K562 (cell line): ENCODE data around the gene BBC3. TPM values are rescaled to one million over a fixed set of nuclear protein-coding genes. Genes with fewer than 3 reads are reported as not detected.
A peak's percentile ranks its signal among the peaks of the same experiment; 100 is the strongest.

Experiments
- ATAC-seq: fragments of 200-7000 bp; cut with Tn5 transposase; 3 replicates; pipeline ENCODE4 v1.9.1; 2020; ENCODE audit warnings: moderate library complexity
- BruUV-seq: library from RNA; stranded (reverse); fragments of 400-500 nt; replicated peaks from 2 replicates; lab custom pipeline; 2021; lab: Mats Ljungman, UMichigan
- CTCF ChIA-PET: fragments of 300-600 bp; formaldehyde crosslinking; extraction: SDS; loops from one replicate; lab custom pipeline; 2021; ENCODE audit warnings: low intra/inter-chr PET ratio; lab: Yijun Ruan, JAX
- POLR2A ChIA-PET: fragments of 300-600, 350-650 bp; sonication (Branson Sonifier 250); formaldehyde crosslinking; extraction: SDS; loops from one replicate; lab custom pipeline; 2021; ENCODE audit warnings: antibody characterized with exemption, inconsistent platforms; lab: Yijun Ruan, JAX
- DNase-seq, 4 experiments: peaks; one replicate each; pipeline versions ENCODE4 v3.0.0 to v3.0.0-alpha.2; 2011 to 2018; ENCODE audit warnings: low spot score in 3 of 4, mixed read lengths in 3 of 4; ENCODE audit errors: extremely low read depth in 1 of 4
- FAIRE-seq: peaks from 2 replicates; lab custom pipeline; 2011; peaks lifted over from hg19 to GRCh38; lab: Jason Lieb, UNC
- H2AFZ ChIP-seq: 2 replicates; pipeline ENCODE4 v1.6.0; 2011; ENCODE audit warnings: low read depth, low read length, control low read depth, inconsistent platforms
- H3K27ac ChIP-seq: fragments of 200-600 bp; 3 replicates; pipeline ENCODE4 v1.8.0; 2011; ENCODE audit warnings: low read depth, mild to moderate bottlenecking, control low read depth, inconsistent platforms, low read length, moderate library complexity, mixed read lengths; ENCODE audit errors: extremely low read depth
- H3K27me3 ChIP-seq, 2 experiments: fragments of 300-600 bp in 1 of 2; 2 replicates in 1 of 2; 3 replicates in 1 of 2; pipeline versions ENCODE4 v1.6.0 to v1.8.0; 2011; ENCODE audit warnings: inconsistent platforms in 2 of 2, low read length in 2 of 2, mild to moderate bottlenecking in 1 of 2, mixed read lengths in 1 of 2, moderate library complexity in 1 of 2; ENCODE audit not compliant: control insufficient read depth in 2 of 2, insufficient read depth in 2 of 2
- H3K36me3 ChIP-seq: fragments of 300-600 bp; 3 replicates; pipeline ENCODE4 v1.8.0; 2011; ENCODE audit warnings: mild to moderate bottlenecking, low read length, inconsistent platforms; ENCODE audit not compliant: control insufficient read depth, insufficient read depth
- H3K4me1 ChIP-seq, 2 experiments: fragments of 200-600 bp in 1 of 2; replicated peaks in 1 of 2; 2 replicates in 1 of 2; 3 replicates in 1 of 2; pipeline versions ENCODE4 v1.5.1 to v1.8.0; 2011; ENCODE audit warnings: inconsistent platforms in 2 of 2, low read length in 2 of 2, mild to moderate bottlenecking in 1 of 2, mixed read lengths in 1 of 2, moderate library complexity in 1 of 2; ENCODE audit not compliant: control insufficient read depth in 2 of 2, insufficient read depth in 2 of 2
- H3K4me2 ChIP-seq: 2 replicates; pipeline ENCODE4 v1.6.1; 2011; ENCODE audit warnings: low read length, control low read depth, inconsistent platforms, mixed read lengths; ENCODE audit not compliant: insufficient read depth
- H3K4me3 ChIP-seq: fragments of 200-600 bp; sonication (generic), shearing (Covaris generic); 2 replicates; pipeline ENCODE4 v1.5.1; 2016; ENCODE audit warnings: control low read depth, inconsistent platforms
- H3K79me2 ChIP-seq: fragments of 200-600 bp; 3 replicates; pipeline ENCODE4 v1.8.0; 2011; ENCODE audit warnings: low read length, inconsistent platforms; ENCODE audit not compliant: control insufficient read depth, insufficient read depth
- H3K9ac ChIP-seq, 2 experiments: 2 replicates each; pipeline versions ENCODE4 v1.6.0 to v1.6.1; 2011; ENCODE audit warnings: low read depth in 2 of 2, low read length in 2 of 2, control low read depth in 1 of 2, inconsistent platforms in 1 of 2, mild to moderate bottlenecking in 1 of 2, mixed read lengths in 1 of 2; ENCODE audit not compliant: insufficient read depth in 1 of 2
- H3K9me1 ChIP-seq: one replicate; pipeline ENCODE4 v1.6.0; 2011; ENCODE audit warnings: inconsistent platforms, mild to moderate bottlenecking, low read length, moderate library complexity; ENCODE audit not compliant: control insufficient read depth, insufficient read depth
- H3K9me3 ChIP-seq: replicated peaks from 2 replicates; pipeline ENCODE4 v1.5.1; 2011; ENCODE audit warnings: low read depth, low read length, inconsistent platforms; ENCODE audit not compliant: control insufficient read depth, insufficient read depth
- H4K20me1 ChIP-seq: replicated peaks from 2 replicates; pipeline ENCODE4 v1.6.1; 2011; ENCODE audit warnings: low read length, inconsistent platforms, mixed read lengths; ENCODE audit not compliant: control insufficient read depth, insufficient read depth
- ARID1B ChIP-seq: fragments of 450-650 bp; IDR thresholded peaks from 2 replicates; pipeline ENCODE4 v1.6.1; 2016; ENCODE audit warnings: antibody characterized with exemption, mild to moderate bottlenecking, inconsistent platforms
- ATF3 ChIP-seq, 2 experiments: fragments of 450-650 bp in 1 of 2; sonication (generic) in 1 of 2; formaldehyde crosslinking in 1 of 2; IDR thresholded peaks in 1 of 2; conservative IDR thresholded peaks in 1 of 2; 2 replicates each; pipeline versions ENCODE4 v1.6.1 to v1.8.1; 2016 to 2023; ENCODE audit warnings: mild to moderate bottlenecking in 2 of 2, moderate library complexity in 2 of 2, inconsistent platforms in 1 of 2, missing genetic modification reagents in 1 of 2
- CBFB ChIP-seq: sonication (generic); formaldehyde crosslinking; IDR thresholded peaks from 2 replicates; pipeline ENCODE4 v1.4.0; 2020; ENCODE audit warnings: mild to moderate bottlenecking, missing genetic modification reagents
- CEBPG ChIP-seq, 3 experiments: fragments of 200-800 bp in 1 of 3; sonication (Bioruptor generic) in 1 of 3; sonication (generic) in 1 of 3; formaldehyde crosslinking in 1 of 3; IDR thresholded peaks in 2 of 3; conservative IDR thresholded peaks in 1 of 3; 2 replicates each; pipeline versions ENCODE4 v1.6.1 to v1.8.0; 2016 to 2022; ENCODE audit warnings: missing compliant biosample characterization in 2 of 3, missing genetic modification characterization in 2 of 3, mild to moderate bottlenecking in 1 of 3, missing genetic modification reagents in 1 of 3
- CEBPZ ChIP-seq: fragments of 150-350 bp; IDR thresholded peaks from 2 replicates; pipeline ENCODE4 v1.6.1; 2014; ENCODE audit warnings: low read depth, mild to moderate bottlenecking, low read length, borderline replicate concordance
- FOSL1 ChIP-seq: fragments of 200-800 bp; sonication (Bioruptor generic); conservative IDR thresholded peaks from 2 replicates; pipeline ENCODE4 v1.6.1; 2016; ENCODE audit warnings: missing genetic modification characterization, missing compliant biosample characterization
- JUN ChIP-seq, 2 experiments: sonication (generic) in 1 of 2; formaldehyde crosslinking in 1 of 2; IDR thresholded peaks; 2 replicates each; pipeline versions ENCODE4 v1.6.1 to v1.8.0; 2012 to 2022; ENCODE audit warnings: borderline replicate concordance in 2 of 2, mild to moderate bottlenecking in 2 of 2, improper control_type of control experiment in 1 of 2, low read depth in 1 of 2, low read length in 1 of 2, missing genetic modification reagents in 1 of 2
- KAT2B ChIP-seq: IDR thresholded peaks from one replicate; pipeline ENCODE4 v1.6.1; 2012; ENCODE audit warnings: low read depth, mild to moderate bottlenecking, control low read depth, inconsistent platforms, low read length, moderate library complexity
- MEF2D ChIP-seq: conservative IDR thresholded peaks from 2 replicates; pipeline ENCODE4 v1.6.1; 2016; ENCODE audit warnings: low read depth, missing genetic modification characterization, missing compliant biosample characterization
- TAF9B ChIP-seq: fragments of 450-650 bp; IDR thresholded peaks from 2 replicates; pipeline ENCODE4 v1.6.1; 2018; ENCODE audit warnings: mild to moderate bottlenecking; ENCODE audit not compliant: partially characterized antibody
- ZBTB9 ChIP-seq: fragments of 450-650 bp; formaldehyde crosslinking; IDR thresholded peaks from 2 replicates; pipeline ENCODE4 v1.4.0; 2020; ENCODE audit warnings: mild to moderate bottlenecking, moderate library complexity
- ZNF668 ChIP-seq: fragments of 250-450 bp; sonication (Bioruptor Pico); IDR thresholded peaks from 2 replicates; pipeline ENCODE4 v1.8.0; 2022; ENCODE audit warnings: mild to moderate bottlenecking, inconsistent platforms
- WGBS: fragments of 100-300 bp; shearing (Covaris generic); methylation state at CpG from one replicate; pipeline ENCODE4 v1.1.6; 2016; ENCODE audit warnings: low coverage, mixed read lengths; ENCODE audit not compliant: insufficient coverage; ENCODE audit errors: missing lambda C conversion rate; 5-methylcytosine and 5-hydroxymethylcytosine counted together
- in situ Hi-C: fragments of 300-500 bp; cut with MboI; formaldehyde crosslinking; loops from 4 replicates; pipeline ENCODE4 v1.15.0; 2018; ENCODE audit warnings: inconsistent platforms, mixed read lengths
- intact Hi-C: fragments of 100-400 bp; cut with micrococcal nuclease; formaldehyde crosslinking; loops from 2 replicates; pipeline ENCODE4 v1.14.2; 2022
- polyA plus RNA-seq, 8 experiments: library from polyadenylated mRNA; depleted of rRNA in 4 of 8; stranded (reverse) in 5 of 8; unstranded in 3 of 8; fragments of >200 nt; fragmentation: Nextera tagmentation in 2 of 8; fragmentation: Illumina TruSeq in 1 of 8; extraction: Ambion mirVana in 2 of 8; extraction: Trizol in 1 of 8; gene quantifications; 2 replicates each; pipeline versions ENCODE4 v1.2.1 to v1.2.3, GENCODE V29; 2011 to 2014; ENCODE audit warnings: inconsistent platforms in 1 of 8, missing spikeins in 1 of 8
- total RNA-seq, 7 experiments: library from RNA; depleted of rRNA in 6 of 7; stranded (reverse); fragments of >200 nt in 6 of 7; fragmentation: Illumina TruSeq in 2 of 7; extraction: Trizol in 2 of 7; gene quantifications; 2 replicates each; pipeline versions ENCODE4 v1.2.1 to v1.2.3, GENCODE V29; 2011 to 2021; ENCODE audit warnings: low replicate concordance in 1 of 7

The BBC3 gene
- total and polyA plus RNA-seq, 9 of the 15 experiments (the other 6 are each of a cell fraction or from before 2014, with no cell fraction given): 0.15 to 30.7 (median 4.8) TPM

DNA sequence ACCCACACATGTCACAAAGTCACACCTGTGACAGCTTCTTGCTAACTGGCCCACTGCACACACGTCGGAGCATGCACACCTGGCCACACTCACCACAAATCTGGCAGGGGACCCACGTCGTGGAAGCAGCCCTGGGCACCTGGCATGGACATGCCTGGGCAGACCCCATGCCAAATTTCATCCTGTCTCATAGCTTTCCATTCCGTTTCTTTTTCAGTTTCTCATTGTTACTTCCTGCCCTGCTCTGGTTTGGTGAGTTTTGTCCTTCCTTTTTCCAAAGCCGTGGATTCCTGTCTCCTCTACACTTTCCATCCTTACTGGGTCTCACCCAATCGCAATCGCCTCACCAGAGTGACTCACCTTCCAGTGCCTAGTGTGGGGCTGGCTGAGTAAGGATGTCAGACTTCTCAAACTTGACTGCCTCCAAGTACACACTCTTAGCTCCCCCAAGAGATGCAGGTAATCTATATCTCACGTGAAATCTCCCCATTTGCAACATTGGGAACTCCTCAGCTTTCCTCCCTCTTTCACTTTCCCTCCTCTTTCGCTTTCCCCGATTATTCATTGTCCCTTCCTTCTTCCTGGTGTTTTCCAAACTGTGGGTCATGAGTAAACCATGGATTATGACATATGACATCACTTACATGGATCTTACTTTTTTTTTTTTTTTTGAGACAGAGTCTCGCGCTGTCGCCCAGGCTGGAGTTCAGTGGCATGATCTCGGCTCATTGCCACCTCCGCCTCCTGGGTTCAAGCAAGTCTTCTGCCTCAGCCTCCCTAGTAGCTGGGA, 1.6 kb upstream of the BBC3 start:
- H3K27ac ChIP-seq: no peak overlapping the region
- 46% methylated on average over 16 of the region's 16 CpGs for WGBS
- no peaks in the 10 kb centered on the region for H3K9me1 ChIP-seq
- no peak overlapping the region for H3K4me3 ChIP-seq
- ChIA-PET POLR2A (interaction anchor here (0.7 to 2.9 kb wide), 5 partner anchors 10 to 1186 kb away, joined by 3 to 12 read pairs (median 5); partner anchors contain the start of gene INAFM1), CTCF (interaction anchor here (0.7 kb wide), 1 partner anchor 12 kb away, joined by 3 read pairs; no protein-coding TSS in a partner anchor)
- no TSS peak for BruUV-seq
- peaks cover 20 to 54% of the 10 kb centered on the region in 2 experiments for H3K4me1 ChIP-seq
- H2AFZ ChIP-seq: 0 out of 2 replicates have a peak overlapping the region, but pooled peaks have one; percentile 36
- no peaks in the 10 kb centered on the region for H3K36me3 ChIP-seq
- H3K9me3 ChIP-seq: no peaks in the 10 kb centered on the region
- intact Hi-C loops (no loop called here), in situ Hi-C loops (no loop called here)
- H4K20me1 ChIP-seq: peaks cover 17% of the 10 kb centered on the region; the same call in 1 of the 2 replicates
- H3K27me3 ChIP-seq: no peaks in the 10 kb centered on the region; a peak in 1 of 5 replicates
- FAIRE-seq: no peak
- DNase-seq: peak in 1 of 4 experiments; percentile 6
- no peak for ATAC-seq
- H3K9ac ChIP-seq: peak overlapping the region in 1 of 2 experiments; percentile 82; a peak in 2 of 4 replicates
- H3K4me2 ChIP-seq: peak overlapping the region; percentile 14; the same call in 1 of the 2 replicates
- peaks cover 30% of the 10 kb centered on the region for H3K79me2 ChIP-seq
- TF ChIP-seq CEBPZ: no peak
- TF ChIP-seq ARID1B: peak; percentile 40
- TF ChIP-seq JUN (IDR thresholded peaks at IDR 0.05; ENCODE audit: borderline replicate concordance, low read depth, low read length): peak; percentile 40; the same call in 1 of the 2 replicates
- TF ChIP-seq JUN (CRISPR knock-in tag; IDR thresholded peaks at IDR 0.05; ENCODE audit: borderline replicate concordance): no peak
- no peak for TF ChIP-seq ZNF668 (CRISPR knock-in tag)
- no peak for TF ChIP-seq MEF2D
- TF ChIP-seq KAT2B: no peak
- peak; percentile 82 for TF ChIP-seq ATF3 (IDR thresholded peaks at IDR 0.05)
- no peak for TF ChIP-seq ATF3 (CRISPR knock-in tag; conservative IDR thresholded peaks at IDR 0.05)
- no peak for TF ChIP-seq TAF9B
- TF ChIP-seq CEBPG (CRISPR knock-in tag; IDR thresholded peaks at IDR 0.05): no peak
- TF ChIP-seq CEBPG (tag; conservative IDR thresholded peaks at IDR 0.05 in 1 of 2, IDR thresholded peaks at IDR 0.05 in 1 of 2): 0 out of 4 replicates have a peak, but pooled peaks of 1 of the 2 experiments have one; percentile 9
- TF ChIP-seq ZBTB9 (CRISPR knock-in tag): no peak
- peak; percentile 49 for TF ChIP-seq FOSL1 (tag)
- no peak for TF ChIP-seq CBFB
